Fibroblast of gingiva (primary cell): ENCODE results near the gene PCSK7.
"Not testable (repeated sequence)": the region's sequence is repeated elsewhere in the genome, so short reads cannot be mapped to it uniquely, and the experiment has no call there.

Source experiments
- DNase-seq: peaks from one replicate; pipeline ENCODE4 v3.0.0-alpha.2; 2011; ENCODE audit warnings: low read depth

PCSK7 gene

GRCh38 chr11:117231842-117232091 is at the start of gene PCSK7:
TSS of gene PCSK7 (minus strand) at chr11:117232073. CDS start at chr11:117229844, 2,229 bp downstream.
- no peak for DNase-seq

GRCh38 chr11:117281159-117281558 is 49.3 kb upstream of the PCSK7 start:
- DNase-seq = peak; percentile 88

- no peak for DNase-seq
Observed at GRCh38 chr11:117279711-117280376, 48.0 kb upstream of the PCSK7 start.

- DNase-seq = no peak
Observed at GRCh38 chr11:117278347-117278746, 46.5 kb upstream of the PCSK7 start.

GRCh38 chr11:117273550-117274289 is 41.8 kb upstream of the PCSK7 start:
- DNase-seq = peak; percentile 74

GRCh38 chr11:117272175-117272574 is 40.3 kb upstream of the PCSK7 start:
- not testable (repeated sequence) for DNase-seq

- DNase-seq = no peak
Observed at GRCh38 chr11:117271208-117271607, 39.3 kb upstream of the PCSK7 start.

- no peak for DNase-seq
Observed at GRCh38 chr11:117269856-117270255, 38.0 kb upstream of the PCSK7 start.

- no peak for DNase-seq
Observed at GRCh38 chr11:117265745-117266144, 33.9 kb upstream of the PCSK7 start.

GRCh38 chr11:117264624-117265323 is 32.9 kb upstream of the PCSK7 start:
- not testable (repeated sequence) for DNase-seq

- peak; percentile 56 for DNase-seq
Observed at GRCh38 chr11:117259417-117259816, 27.5 kb upstream of the PCSK7 start.

GRCh38 chr11:117258576-117258975 is 26.7 kb upstream of the PCSK7 start:
- DNase-seq = no peak

GRCh38 chr11:117256573-117256972 is 24.7 kb upstream of the PCSK7 start:
- no peak for DNase-seq

- no peak for DNase-seq
Observed at GRCh38 chr11:117255966-117256365, 24.1 kb upstream of the PCSK7 start.

- DNase-seq = no peak
Observed at GRCh38 chr11:117251506-117251905, 19.6 kb upstream of the PCSK7 start.

GRCh38 chr11:117249571-117249970 is 17.7 kb upstream of the PCSK7 start:
- DNase-seq = no peak

GRCh38 chr11:117248341-117248740 is 16.5 kb upstream of the PCSK7 start:
- no peak for DNase-seq

GRCh38 chr11:117239295-117239694 is 7.4 kb upstream of the PCSK7 start:
- DNase-seq = peak; percentile 86

GRCh38 chr11:117238221-117238620 is 6.3 kb upstream of the PCSK7 start:
- DNase-seq = no peak

- DNase-seq = no peak
Observed at GRCh38 chr11:117232911-117233409, 1.1 kb upstream of the PCSK7 start.

- peak; percentile 63 for DNase-seq
Observed at GRCh38 chr11:117232092-117232878, 412 bp upstream of the PCSK7 start, which contains the start of gene RNF214. TSS of gene RNF214 (plus strand) at chr11:117232671. CDS start at chr11:117234273, 1,602 bp downstream.
